GM23338 (cell line): ENCODE data around the gene MPP2. TPM values are rescaled to one million over a fixed set of nuclear protein-coding genes. Genes with fewer than 3 reads are reported as not detected.

Experiments
- ATAC-seq: fragments of 200-7000 bp; cut with Tn5 transposase; 3 replicates; pipeline ENCODE4 v1.9.1; 2020
- DNase-seq: peaks from one replicate; pipeline ENCODE4 v3.0.0-alpha.2; 2015; ENCODE audit warnings: low spot score
- H2AFZ ChIP-seq: fragments of 200-600 bp; sonication (generic); 2 replicates; pipeline ENCODE4 v1.8.0; 2016; ENCODE audit warnings: antibody characterized with exemption, mild to moderate bottlenecking, moderate library complexity
- H3F3A ChIP-seq: fragments of 200-600 bp; sonication (generic); replicated peaks from 2 replicates; pipeline ENCODE4 v1.8.0; 2017; ENCODE audit warnings: antibody characterized with exemption, mixed run types, low read depth
- H3K27ac ChIP-seq: fragments of 200-600 bp; sonication (generic); 2 replicates; pipeline ENCODE4 v1.6.1; 2016; ENCODE audit warnings: low read depth
- H3K27me3 ChIP-seq: fragments of 200-600 bp; sonication (generic); 2 replicates; pipeline ENCODE4 v1.8.0; 2016; ENCODE audit warnings: mild to moderate bottlenecking, mixed run types, moderate library complexity; ENCODE audit not compliant: insufficient read depth
- H3K36me3 ChIP-seq: fragments of 200-600 bp; sonication (generic); 2 replicates; pipeline ENCODE4 v1.8.0; 2016; ENCODE audit warnings: mild to moderate bottlenecking; ENCODE audit not compliant: insufficient read depth
- H3K4me1 ChIP-seq: fragments of 200-600 bp; sonication (generic); 2 replicates; pipeline ENCODE4 v1.8.0; 2016; ENCODE audit warnings: mild to moderate bottlenecking, moderate library complexity; ENCODE audit not compliant: insufficient read depth
- H3K4me2 ChIP-seq: fragments of 200-600 bp; sonication (generic); 2 replicates; pipeline ENCODE4 v1.7.1; 2017; ENCODE audit warnings: mixed run types
- H3K4me3 ChIP-seq: fragments of 200-600 bp; sonication (generic); 2 replicates; pipeline ENCODE4 v1.6.1; 2016; ENCODE audit warnings: mixed run types
- H3K79me2 ChIP-seq: fragments of 200-600 bp; sonication (generic); replicated peaks from 2 replicates; pipeline ENCODE4 v1.8.0; 2017; ENCODE audit warnings: mild to moderate bottlenecking; ENCODE audit not compliant: insufficient read depth
- H3K9me2 ChIP-seq: fragments of 200-600 bp; sonication (generic); 2 replicates; pipeline ENCODE4 v1.8.0; 2017; ENCODE audit not compliant: insufficient read depth
- H4K20me1 ChIP-seq: fragments of 200-600 bp; sonication (generic); replicated peaks from 2 replicates; pipeline ENCODE4 v1.8.0; 2017; ENCODE audit warnings: mild to moderate bottlenecking; ENCODE audit not compliant: insufficient read depth
- H3K27ac Mint-ChIP-seq: 2 replicates; pipeline ENCODE4 v1.8.0; 2020; ENCODE audit warnings: inconsistent platforms, mild to moderate bottlenecking, moderate library complexity, mixed read lengths
- H3K27me3 Mint-ChIP-seq: 3 replicates; pipeline ENCODE4 v1.8.0; 2022; ENCODE audit warnings: low read depth, mild to moderate bottlenecking, moderate library complexity, mixed read lengths, inconsistent platforms; ENCODE audit not compliant: insufficient read depth, poor library complexity
- H3K36me3 Mint-ChIP-seq: 3 replicates; pipeline ENCODE4 v1.8.0; 2021; ENCODE audit warnings: low read depth, mild to moderate bottlenecking, inconsistent platforms, moderate library complexity, mixed read lengths
- H3K4me1 Mint-ChIP-seq: 3 replicates; pipeline ENCODE4 v1.8.0; 2020; ENCODE audit warnings: mild to moderate bottlenecking, inconsistent platforms, mixed read lengths
- H3K4me3 Mint-ChIP-seq: 3 replicates; pipeline ENCODE4 v1.8.0; 2021; ENCODE audit warnings: moderate library complexity, mild to moderate bottlenecking, inconsistent platforms, mixed read lengths
- H3K9me3 Mint-ChIP-seq: 3 replicates; pipeline ENCODE4 v1.8.0; 2020; ENCODE audit warnings: moderate library complexity, mild to moderate bottlenecking, inconsistent platforms, mixed read lengths
- CTCF ChIP-seq, 2 experiments: fragments of 200-600 bp in 1 of 2; sonication (generic) in 1 of 2; conservative IDR thresholded peaks; 2 replicates each; pipeline versions ENCODE4 v1.5.1 to v1.6.1; 2016 to 2017; ENCODE audit warnings: antibody characterized with exemption in 2 of 2, low read depth in 2 of 2, mild to moderate bottlenecking in 2 of 2, moderate library complexity in 1 of 2
- NANOG ChIP-seq: IDR thresholded peaks from 2 replicates; pipeline ENCODE4 v1.6.1; 2016; ENCODE audit warnings: antibody characterized with exemption, borderline replicate concordance
- POLR2AphosphoS5 ChIP-seq: IDR thresholded peaks from 2 replicates; pipeline ENCODE4 v1.6.1; 2016; ENCODE audit warnings: antibody characterized with exemption, low read depth
- REST ChIP-seq: IDR thresholded peaks from one replicate; pipeline ENCODE4 v1.6.1; 2018; ENCODE audit warnings: antibody characterized with exemption; ENCODE audit not compliant: unreplicated experiment
- STAT1 ChIP-seq: IDR thresholded peaks from one replicate; pipeline ENCODE4 v1.6.1; 2016; ENCODE audit warnings: antibody characterized with exemption; ENCODE audit not compliant: unreplicated experiment
- ZNF114 ChIP-seq: fragments of 250-450 bp; sonication (Bioruptor Pico); IDR thresholded peaks from 2 replicates; pipeline ENCODE4 v1.5.0; 2020; ENCODE audit warnings: mild to moderate bottlenecking, moderate library complexity
- ZNF331 ChIP-seq: fragments of 250-450 bp; sonication (Bioruptor Pico); IDR thresholded peaks from 2 replicates; pipeline ENCODE4 v1.5.0; 2020; ENCODE audit warnings: low read depth, mild to moderate bottlenecking, moderate library complexity
- ZNF462 ChIP-seq: fragments of 250-450 bp; sonication (Bioruptor Pico); IDR thresholded peaks from 2 replicates; pipeline ENCODE4 v1.5.0; 2020; ENCODE audit warnings: mild to moderate bottlenecking, moderate library complexity
- polyA plus RNA-seq: library from polyadenylated mRNA; unstranded; fragments of >200 nt; fragmentation: Nextera tagmentation; extraction: Ambion mirVana; gene quantifications from 2 replicates; pipeline ENCODE4 v1.2.1, GENCODE V29; 2016
- total RNA-seq: library from RNA; depleted of rRNA; stranded (reverse); fragments of >200 nt; shearing (Covaris generic); gene quantifications from 2 replicates; pipeline ENCODE4 v1.2.3, GENCODE V29; 2014

The MPP2 gene
- total and polyA plus RNA-seq, 2 experiments from 2014 or later, result 7.8 to 20.7 TPM

- Mint-ChIP-seq H3K4me1 (peaks cover 12% of the 10 kb centered on the region), H3K27me3 (peaks cover 52% of the 10 kb centered on the region), H3K27ac (peak overlapping the region; percentile 4; the same call in 1 of the 2 replicates), H3K36me3 (no peaks in the 10 kb centered on the region), H3K9me3 (no peaks in the 10 kb centered on the region), H3K4me3 (no peak overlapping the region)
- Histone ChIP-seq H4K20me1 (no peaks in the 10 kb centered on the region), H3F3A (no peaks in the 10 kb centered on the region), H3K27me3 (peaks cover 36% of the 10 kb centered on the region), H3K4me1 (no peaks in the 10 kb centered on the region), H2AFZ (no peak overlapping the region), H3K9me2 (no peaks in the 10 kb centered on the region), H3K4me2 (no peak overlapping the region), H3K27ac (no peak overlapping the region), H3K4me3 (no peak overlapping the region), H3K79me2 (no peaks in the 10 kb centered on the region), H3K36me3 (no peaks in the 10 kb centered on the region)
- TF ChIP-seq ZNF462 (CRISPR knock-in tag) (no peak), CTCF (conservative IDR thresholded peaks at IDR 0.05; ENCODE audit: low read depth in 2 of 2) (peak; percentile 62 to 84)
- ATAC-seq (peak; percentile 64), DNase-seq (peak; percentile 84)
Observed at GRCh38 chr17:43940630-43941029, 33.3 kb upstream of the MPP2 start.

GRCh38 chr17:43939886-43940285 is 32.5 kb upstream of the MPP2 start:
- Histone ChIP-seq H3K4me1 (no peaks in the 10 kb centered on the region), H3K27ac (no peak overlapping the region), H3F3A (no peaks in the 10 kb centered on the region), H3K27me3 (peaks cover 36% of the 10 kb centered on the region), H3K4me3 (no peak overlapping the region), H3K36me3 (no peaks in the 10 kb centered on the region), H2AFZ (no peak overlapping the region), H3K79me2 (no peaks in the 10 kb centered on the region), H4K20me1 (no peaks in the 10 kb centered on the region), H3K4me2 (no peak overlapping the region), H3K9me2 (no peaks in the 10 kb centered on the region)
- Mint-ChIP-seq H3K9me3 (no peaks in the 10 kb centered on the region), H3K27ac (no peak overlapping the region), H3K27me3 (peaks cover 55% of the 10 kb centered on the region), H3K4me1 (peaks cover 12% of the 10 kb centered on the region), H3K4me3 (no peak overlapping the region), H3K36me3 (no peaks in the 10 kb centered on the region)
- DNase-seq (no peak), ATAC-seq (no peak)
- TF ChIP-seq REST (no peak), STAT1 (no peak), NANOG (no peak), ZNF114 (CRISPR knock-in tag) (no peak), POLR2AphosphoS5 (no peak), CTCF (conservative IDR thresholded peaks at IDR 0.05; ENCODE audit: low read depth in 2 of 2) (no peak), ZNF331 (CRISPR knock-in tag) (no peak)
